Measurements from ENCODE around the gene TMBIM1.

TMBIM1 gene

GRCh38 chr2:218331745-218332144 lies 39.4 kb upstream of the TMBIM1 start:
- Histone ChIP-seq H3K4me3 (no peak overlapping the region), H3K27ac (peak overlapping the region in 1 of 2 donors; percentile 70)
- DNase-seq (ENCODE audit: low spot score): no peak
- no peak for TF ChIP-seq CTCF (IDR thresholded peaks at IDR 0.05)

GRCh38 chr2:218329826-218330593 lies 37.7 kb upstream of the TMBIM1 start:
- DNase-seq (ENCODE audit: low spot score): no peak
- no peak for TF ChIP-seq CTCF (IDR thresholded peaks at IDR 0.05)
- Histone ChIP-seq H3K27ac (peak overlapping the region in 1 of 2 donors; percentile 32), H3K4me3 (no peak overlapping the region)

GRCh38 chr2:218329027-218329825 lies 36.9 kb upstream of the TMBIM1 start:
- TF ChIP-seq CTCF (IDR thresholded peaks at IDR 0.05): no peak
- H3K4me3 ChIP-seq: no peak overlapping the region
- no peak for DNase-seq (ENCODE audit: low spot score)
- no peak overlapping the region for H3K27ac ChIP-seq

- Histone ChIP-seq H3K4me3 (no peak overlapping the region), H3K27ac (no peak overlapping the region)
- TF ChIP-seq CTCF (IDR thresholded peaks at IDR 0.05): no peak
- DNase-seq (ENCODE audit: low spot score): no peak
Measured at GRCh38 chr2:218328294-218328693, 36.0 kb upstream of the TMBIM1 start.

GRCh38 chr2:218327451-218328210 lies 35.3 kb upstream of the TMBIM1 start:
- Histone ChIP-seq H3K27ac (no peak overlapping the region), H3K4me3 (no peak overlapping the region)
- no peak for TF ChIP-seq CTCF (IDR thresholded peaks at IDR 0.05)
- DNase-seq (ENCODE audit: low spot score): no peak

- DNase-seq (ENCODE audit: low spot score): no peak
- Histone ChIP-seq H3K4me3 (no peak overlapping the region), H3K27ac (no peak overlapping the region)
- TF ChIP-seq CTCF (IDR thresholded peaks at IDR 0.05): no peak
Measured at GRCh38 chr2:218326315-218326714, 34.0 kb upstream of the TMBIM1 start.
